HepG2 (cell line): ENCODE measurements around the gene GRIN2D.

Experiments used
- CEBPB ChIP-seq: IDR thresholded peaks from 2 replicates; pipeline ENCODE4 v1.6.1; 2011; ENCODE audit warnings: low read depth, low read length, improper control_type of control experiment, borderline replicate concordance
- CTCF ChIP-seq: sonication (generic); formaldehyde crosslinking; IDR thresholded peaks from 2 replicates; pipeline ENCODE4 v1.5.0; 2020; ENCODE audit warnings: mild to moderate bottlenecking, missing genetic modification reagents, moderate library complexity
- KAT2B ChIP-seq: fragments of 150-350 bp; IDR thresholded peaks from 2 replicates; pipeline ENCODE4 v1.6.1; 2014; ENCODE audit warnings: low read depth, low read length, borderline replicate concordance
- MAZ ChIP-seq, 2 experiments: sonication (generic) in 1 of 2; formaldehyde crosslinking in 1 of 2; IDR thresholded peaks; 2 replicates each; pipeline versions ENCODE4 v1.5.0 to v1.6.1; 2012 to 2020; ENCODE audit warnings: low read depth in 2 of 2, mild to moderate bottlenecking in 2 of 2, borderline replicate concordance in 1 of 2, improper control_type of control experiment in 1 of 2, low read length in 1 of 2, missing genetic modification reagents in 1 of 2, moderate library complexity in 1 of 2
- MYC ChIP-seq: sonication (generic); formaldehyde crosslinking; IDR thresholded peaks from 2 replicates; pipeline ENCODE4 v1.9.0; 2021; ENCODE audit warnings: missing genetic modification reagents, borderline replicate concordance
- POLR2A ChIP-seq, 2 experiments: IDR thresholded peaks; 2 replicates each; pipeline ENCODE4 v1.6.1; 2011; ENCODE audit warnings: low read depth in 2 of 2, low read length in 2 of 2, mild to moderate bottlenecking in 1 of 2, moderate library complexity in 1 of 2; ENCODE audit not compliant: insufficient read depth in 1 of 2
- SP1 ChIP-seq, 2 experiments: fragments of 450-650 bp in 1 of 2; sonication (generic) in 1 of 2; formaldehyde crosslinking in 1 of 2; IDR thresholded peaks; 2 replicates each; pipeline versions ENCODE4 v1.4.0 to v1.6.1; 2016 to 2020; ENCODE audit warnings: missing genetic modification reagents in 1 of 2
- SRF ChIP-seq: IDR thresholded peaks from 2 replicates; pipeline ENCODE4 v1.6.1; 2011; ENCODE audit warnings: mild to moderate bottlenecking, low read depth, low read length, moderate library complexity
- ZNF160 ChIP-seq: sonication (generic); formaldehyde crosslinking; IDR thresholded peaks from 2 replicates; pipeline ENCODE4 v1.8.0; 2022; ENCODE audit warnings: mild to moderate bottlenecking, inconsistent platforms, missing genetic modification reagents
- ZNF317 ChIP-seq: sonication (generic); formaldehyde crosslinking; IDR thresholded peaks from 2 replicates; pipeline ENCODE4 v1.5.0; 2020; ENCODE audit warnings: mild to moderate bottlenecking, missing genetic modification reagents
- ZNF879 ChIP-seq: sonication (generic); formaldehyde crosslinking; IDR thresholded peaks from 2 replicates; pipeline ENCODE4 v1.8.1; 2023; ENCODE audit warnings: missing genetic modification reagents
- TF ChIP-seq, protein P1 (sequence below), 2 experiments: IDR thresholded peaks; 2 replicates each; pipeline ENCODE4 v1.6.1; 2011 to 2012; ENCODE audit warnings: low read length in 2 of 2, borderline replicate concordance in 1 of 2, low read depth in 1 of 2, mild to moderate bottlenecking in 1 of 2, moderate library complexity in 1 of 2
- TF ChIP-seq, protein P2 (sequence below): sonication (generic); formaldehyde crosslinking; IDR thresholded peaks from 2 replicates; pipeline ENCODE4 v1.9.0; 2021; ENCODE audit warnings: missing genetic modification reagents, mild to moderate bottlenecking, borderline replicate concordance

DNA sequence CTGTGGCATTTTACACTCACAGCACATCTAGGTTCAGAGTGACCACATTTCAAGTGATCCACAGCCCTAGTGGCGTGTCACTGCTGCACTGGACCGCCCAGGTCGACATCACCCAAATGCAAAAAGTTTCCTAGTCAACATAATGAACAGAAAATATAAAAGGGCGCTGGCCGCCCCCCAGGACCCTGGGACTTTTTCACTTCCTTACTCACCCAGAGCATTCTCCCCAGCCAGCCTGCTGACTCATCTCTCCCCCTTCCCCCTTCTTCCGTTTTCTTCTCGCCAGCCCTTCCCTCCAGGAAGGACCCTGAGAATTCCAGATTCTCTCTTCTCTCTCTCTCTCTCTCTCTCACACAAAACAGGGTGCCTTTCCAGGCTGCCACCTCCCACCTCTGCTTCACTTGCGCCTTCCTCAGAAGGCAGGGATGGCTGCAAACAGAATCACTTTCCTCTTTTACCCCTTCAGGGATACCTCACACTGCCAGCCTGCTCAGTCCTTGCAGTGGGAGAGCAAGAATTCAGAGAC, 31.3 kb downstream of the GRIN2D start:
- TF ChIP-seq SP1 (IDR thresholded peaks at IDR 0.05) (no peak), SP1 (CRISPR knock-in tag; IDR thresholded peaks at IDR 0.05) (no peak), MAZ (IDR thresholded peaks at IDR 0.05; ENCODE audit: borderline replicate concordance, low read depth, low read length) (no peak), MAZ (CRISPR knock-in tag; IDR thresholded peaks at IDR 0.05; ENCODE audit: low read depth) (no peak), CEBPB (no peak), KAT2B (no peak), MYC (no peak), ZNF879 (CRISPR knock-in tag) (no peak), ZNF317 (CRISPR knock-in tag) (no peak), CTCF (no peak), POLR2A (IDR thresholded peaks at IDR 0.05; ENCODE audit: insufficient read depth in 1 of 2, low read depth in 2 of 2, low read length in 2 of 2) (no peak), SRF (no peak), ZNF160 (CRISPR knock-in tag) (no peak)
- TF ChIP-seq, protein P1, sequence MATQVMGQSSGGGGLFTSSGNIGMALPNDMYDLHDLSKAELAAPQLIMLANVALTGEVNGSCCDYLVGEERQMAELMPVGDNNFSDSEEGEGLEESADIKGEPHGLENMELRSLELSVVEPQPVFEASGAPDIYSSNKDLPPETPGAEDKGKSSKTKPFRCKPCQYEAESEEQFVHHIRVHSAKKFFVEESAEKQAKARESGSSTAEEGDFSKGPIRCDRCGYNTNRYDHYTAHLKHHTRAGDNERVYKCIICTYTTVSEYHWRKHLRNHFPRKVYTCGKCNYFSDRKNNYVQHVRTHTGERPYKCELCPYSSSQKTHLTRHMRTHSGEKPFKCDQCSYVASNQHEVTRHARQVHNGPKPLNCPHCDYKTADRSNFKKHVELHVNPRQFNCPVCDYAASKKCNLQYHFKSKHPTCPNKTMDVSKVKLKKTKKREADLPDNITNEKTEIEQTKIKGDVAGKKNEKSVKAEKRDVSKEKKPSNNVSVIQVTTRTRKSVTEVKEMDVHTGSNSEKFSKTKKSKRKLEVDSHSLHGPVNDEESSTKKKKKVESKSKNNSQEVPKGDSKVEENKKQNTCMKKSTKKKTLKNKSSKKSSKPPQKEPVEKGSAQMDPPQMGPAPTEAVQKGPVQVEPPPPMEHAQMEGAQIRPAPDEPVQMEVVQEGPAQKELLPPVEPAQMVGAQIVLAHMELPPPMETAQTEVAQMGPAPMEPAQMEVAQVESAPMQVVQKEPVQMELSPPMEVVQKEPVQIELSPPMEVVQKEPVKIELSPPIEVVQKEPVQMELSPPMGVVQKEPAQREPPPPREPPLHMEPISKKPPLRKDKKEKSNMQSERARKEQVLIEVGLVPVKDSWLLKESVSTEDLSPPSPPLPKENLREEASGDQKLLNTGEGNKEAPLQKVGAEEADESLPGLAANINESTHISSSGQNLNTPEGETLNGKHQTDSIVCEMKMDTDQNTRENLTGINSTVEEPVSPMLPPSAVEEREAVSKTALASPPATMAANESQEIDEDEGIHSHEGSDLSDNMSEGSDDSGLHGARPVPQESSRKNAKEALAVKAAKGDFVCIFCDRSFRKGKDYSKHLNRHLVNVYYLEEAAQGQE (IDR thresholded peaks at IDR 0.05; ENCODE audit: borderline replicate concordance in 1 of 2, low read depth in 1 of 2, low read length in 2 of 2), result no peak
- TF ChIP-seq, protein P2, sequence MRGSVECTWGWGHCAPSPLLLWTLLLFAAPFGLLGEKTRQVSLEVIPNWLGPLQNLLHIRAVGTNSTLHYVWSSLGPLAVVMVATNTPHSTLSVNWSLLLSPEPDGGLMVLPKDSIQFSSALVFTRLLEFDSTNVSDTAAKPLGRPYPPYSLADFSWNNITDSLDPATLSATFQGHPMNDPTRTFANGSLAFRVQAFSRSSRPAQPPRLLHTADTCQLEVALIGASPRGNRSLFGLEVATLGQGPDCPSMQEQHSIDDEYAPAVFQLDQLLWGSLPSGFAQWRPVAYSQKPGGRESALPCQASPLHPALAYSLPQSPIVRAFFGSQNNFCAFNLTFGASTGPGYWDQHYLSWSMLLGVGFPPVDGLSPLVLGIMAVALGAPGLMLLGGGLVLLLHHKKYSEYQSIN, result no peak
